Germinal center (tissue), 1 donor: ENCODE results near the gene KIRREL3.

Experiments used
- DNase-seq: peaks from one replicate; pipeline ENCODE4 v3.0.0; 2012; ENCODE audit warnings: mixed read lengths, low spot score

The KIRREL3 gene

GRCh38 chr11:126634963-126635362 lies 365.6 kb downstream of the KIRREL3 start:
- DNase-seq: no peak

GRCh38 chr11:126633330-126633729 lies 367.2 kb downstream of the KIRREL3 start:
- no peak for DNase-seq

GRCh38 chr11:126630893-126631798 lies 369.4 kb downstream of the KIRREL3 start:
- DNase-seq: no peak

GRCh38 chr11:126630488-126630887 lies 370.1 kb downstream of the KIRREL3 start:
- DNase-seq: no peak

- no peak for DNase-seq
Observed at GRCh38 chr11:126628790-126629621, 371.6 kb downstream of the KIRREL3 start.

GRCh38 chr11:126628450-126628789 lies 372.1 kb downstream of the KIRREL3 start:
- no peak for DNase-seq

- no peak for DNase-seq
Observed at GRCh38 chr11:126627421-126627820, 373.1 kb downstream of the KIRREL3 start.

GRCh38 chr11:126624506-126624905 lies 376.1 kb downstream of the KIRREL3 start:
- no peak for DNase-seq

- no peak for DNase-seq
Observed at GRCh38 chr11:126619516-126619915, 381.1 kb downstream of the KIRREL3 start.

GRCh38 chr11:126615845-126616244 lies 384.7 kb downstream of the KIRREL3 start:
- no peak for DNase-seq

GRCh38 chr11:126613272-126613671 lies 387.3 kb downstream of the KIRREL3 start:
- DNase-seq: no peak

- no peak for DNase-seq
Observed at GRCh38 chr11:126612671-126613070, 387.9 kb downstream of the KIRREL3 start.

- DNase-seq: no peak
Observed at GRCh38 chr11:126611438-126611837, 389.1 kb downstream of the KIRREL3 start.

- no peak for DNase-seq
Observed at GRCh38 chr11:126608658-126609057, 391.9 kb downstream of the KIRREL3 start.

- DNase-seq: no peak
Observed at GRCh38 chr11:126607776-126608541, 392.6 kb downstream of the KIRREL3 start.

- DNase-seq: no peak
Observed at GRCh38 chr11:126607374-126607773, 393.2 kb downstream of the KIRREL3 start.

- DNase-seq: no peak
Observed at GRCh38 chr11:126606484-126606883, 394.1 kb downstream of the KIRREL3 start.

GRCh38 chr11:126604461-126604860 lies 396.1 kb downstream of the KIRREL3 start:
- DNase-seq: no peak

GRCh38 chr11:126603486-126603885 lies 397.1 kb downstream of the KIRREL3 start:
- no peak for DNase-seq

- DNase-seq: no peak
Observed at GRCh38 chr11:126602993-126603392, 397.6 kb downstream of the KIRREL3 start.

GRCh38 chr11:126602349-126602940 lies 398.1 kb downstream of the KIRREL3 start:
- DNase-seq: no peak
